Measurements from ENCODE around the gene C7orf33.
"Not testable (repeated sequence)": the region's sequence is repeated elsewhere in the genome, so short reads cannot be mapped to it uniquely, and the experiment has no call there.

Gene C7orf33

DNA sequence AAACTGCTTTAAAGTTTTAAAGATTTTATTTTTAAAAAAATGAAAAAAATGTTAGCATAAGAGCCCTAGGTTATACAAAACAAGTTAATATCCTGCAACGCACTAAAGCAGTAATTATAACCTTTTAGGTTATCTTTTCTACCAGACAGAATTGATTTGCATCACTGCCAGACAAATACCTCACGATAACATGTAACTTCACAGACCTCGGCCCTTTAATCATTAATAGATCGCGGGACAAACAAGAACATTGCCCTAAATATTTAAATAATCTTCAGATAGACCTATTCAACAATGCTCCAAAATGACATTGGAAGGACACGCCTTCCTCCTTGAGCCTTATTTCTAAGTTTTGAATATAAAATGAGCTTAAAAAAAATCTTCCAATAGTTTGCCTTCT is 23.8 kb upstream of the C7orf33 start:
- Histone ChIP-seq H3K9ac (no peak overlapping the region), H3K4me3 (IDR thresholded peaks at IDR 0.05; ENCODE audit: insufficient read depth, low read depth, low read length) (no peak overlapping the region), H3K79me2 (ENCODE audit: insufficient read depth, low read depth) (peaks cover 7% of the 10 kb centered on the region; the same call in 1 of the 2 replicates), H3K36me3 (ENCODE audit: insufficient read depth) (no peaks in the 10 kb centered on the region), H2AFZ (ENCODE audit: low read depth) (no peak overlapping the region), H4K20me1 (ENCODE audit: insufficient read depth) (no peaks in the 10 kb centered on the region), H3K4me1 (ENCODE audit: low read depth, poor library complexity, severe bottlenecking) (peaks cover 64% of the 10 kb centered on the region), H3K4me2 (no peak overlapping the region), H3K27ac (no peak overlapping the region), H3K27me3 (ENCODE audit: insufficient read depth, low read depth) (no peaks in the 10 kb centered on the region)
- TF ChIP-seq CTCF (conservative IDR thresholded peaks at IDR 0.05; ENCODE audit: low read depth, low read length) = no peak

- Histone ChIP-seq H2AFZ (ENCODE audit: low read depth) (no peak overlapping the region), H3K27ac (no peak overlapping the region), H3K9ac (no peak overlapping the region), H3K79me2 (ENCODE audit: insufficient read depth, low read depth) (peaks cover 2% of the 10 kb centered on the region; the same call in 1 of the 2 replicates), H3K4me3 (IDR thresholded peaks at IDR 0.05; ENCODE audit: insufficient read depth, low read depth, low read length) (no peak overlapping the region), H3K4me2 (no peak overlapping the region), H4K20me1 (ENCODE audit: insufficient read depth) (no peaks in the 10 kb centered on the region), H3K27me3 (ENCODE audit: insufficient read depth, low read depth) (no peaks in the 10 kb centered on the region), H3K4me1 (ENCODE audit: low read depth, poor library complexity, severe bottlenecking) (peaks cover 56% of the 10 kb centered on the region), H3K36me3 (ENCODE audit: insufficient read depth) (no peaks in the 10 kb centered on the region)
- TF ChIP-seq CTCF (conservative IDR thresholded peaks at IDR 0.05; ENCODE audit: low read depth, low read length) = no peak
Observed at GRCh38 chr7:148567524-148567923, 23.0 kb upstream of the C7orf33 start.

GRCh38 chr7:148570510-148570909 is 20.1 kb upstream of the C7orf33 start:
- H3K9ac ChIP-seq = no peak overlapping the region
- no peaks in the 10 kb centered on the region for H3K27me3 ChIP-seq (ENCODE audit: insufficient read depth, low read depth)
- H4K20me1 ChIP-seq (ENCODE audit: insufficient read depth) = no peaks in the 10 kb centered on the region
- TF ChIP-seq CTCF (conservative IDR thresholded peaks at IDR 0.05; ENCODE audit: low read depth, low read length) = no peak
- no peak overlapping the region for H3K4me2 ChIP-seq
- H2AFZ ChIP-seq (ENCODE audit: low read depth) = no peak overlapping the region
- H3K4me1 ChIP-seq (ENCODE audit: low read depth, poor library complexity, severe bottlenecking) = peaks cover 31% of the 10 kb centered on the region
- no peaks in the 10 kb centered on the region for H3K36me3 ChIP-seq (ENCODE audit: insufficient read depth)
- H3K4me3 ChIP-seq (IDR thresholded peaks at IDR 0.05; ENCODE audit: insufficient read depth, low read depth, low read length) = no peak overlapping the region
- H3K79me2 ChIP-seq (ENCODE audit: insufficient read depth, low read depth) = no peaks in the 10 kb centered on the region
- H3K27ac ChIP-seq = no peak overlapping the region

DNA sequence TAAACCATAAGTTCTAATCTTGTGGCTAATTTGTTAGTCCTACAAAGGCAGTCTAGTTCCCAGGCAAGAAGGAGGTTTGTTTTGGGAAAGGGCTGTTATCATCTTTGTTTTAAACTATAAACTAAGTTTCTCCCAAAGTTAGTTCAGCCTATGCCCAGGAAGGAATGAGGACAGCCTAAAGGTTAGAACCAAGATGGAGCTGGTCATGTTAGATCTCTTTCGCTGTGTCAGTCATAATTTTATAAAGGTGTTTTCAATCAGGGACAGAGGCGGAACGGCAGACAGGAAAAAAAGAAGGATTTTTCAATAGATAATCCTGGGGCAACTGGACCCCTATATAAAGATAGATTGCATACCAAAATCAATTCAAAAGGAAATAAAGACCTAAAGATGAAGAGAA is 19.6 kb upstream of the C7orf33 start:
- not testable (repeated sequence) for H3K4me2 ChIP-seq; H3K27ac ChIP-seq; H3K9ac ChIP-seq; H3K79me2 ChIP-seq (ENCODE audit: insufficient read depth, low read depth); H2AFZ ChIP-seq (ENCODE audit: low read depth); H3K36me3 ChIP-seq (ENCODE audit: insufficient read depth); H4K20me1 ChIP-seq (ENCODE audit: insufficient read depth); H3K4me3 ChIP-seq (IDR thresholded peaks at IDR 0.05; ENCODE audit: insufficient read depth, low read depth, low read length); H3K27me3 ChIP-seq (ENCODE audit: insufficient read depth, low read depth)
- H3K4me1 ChIP-seq (ENCODE audit: low read depth, poor library complexity, severe bottlenecking) = peaks cover 31% of the 10 kb centered on the region

GRCh38 chr7:148571381-148571780 is 19.2 kb upstream of the C7orf33 start:
- H3K27ac ChIP-seq = no peak overlapping the region
- no peak for TF ChIP-seq CTCF (conservative IDR thresholded peaks at IDR 0.05; ENCODE audit: low read depth, low read length)
- H3K79me2 ChIP-seq (ENCODE audit: insufficient read depth, low read depth) = no peaks in the 10 kb centered on the region; the same call in 1 of the 2 replicates
- H3K4me3 ChIP-seq (IDR thresholded peaks at IDR 0.05; ENCODE audit: insufficient read depth, low read depth, low read length) = no peak overlapping the region
- no peak overlapping the region for H3K9ac ChIP-seq
- no peak overlapping the region for H2AFZ ChIP-seq (ENCODE audit: low read depth)
- H3K4me1 ChIP-seq (ENCODE audit: low read depth, poor library complexity, severe bottlenecking) = peaks cover 31% of the 10 kb centered on the region
- no peaks in the 10 kb centered on the region for H3K36me3 ChIP-seq (ENCODE audit: insufficient read depth)
- no peaks in the 10 kb centered on the region for H4K20me1 ChIP-seq (ENCODE audit: insufficient read depth)
- no peaks in the 10 kb centered on the region for H3K27me3 ChIP-seq (ENCODE audit: insufficient read depth, low read depth)
- H3K4me2 ChIP-seq = no peak overlapping the region

All from KMS-11 (cell line).